Osteoblast (primary cell): Measurements from ENCODE around the gene MAPK8IP3. TPM values are rescaled to one million over a fixed set of nuclear protein-coding genes. Genes with fewer than 3 reads are reported as not detected.

ENCODE experiments used
- DNase-seq: peaks from one replicate; pipeline ENCODE4 v3.0.0; 2011; ENCODE audit warnings: low spot score, mixed read lengths; ENCODE audit not compliant: insufficient read length; ENCODE audit errors: missing footprints
- H2AFZ ChIP-seq: 2 replicates; pipeline ENCODE4 v1.6.0; 2011; ENCODE audit warnings: mild to moderate bottlenecking, low read length
- H3K27ac ChIP-seq: 2 replicates; pipeline ENCODE4 v1.5.1; 2011; ENCODE audit warnings: mild to moderate bottlenecking, low read depth, low read length, moderate library complexity
- H3K27me3 ChIP-seq: 2 replicates; pipeline ENCODE4 v1.6.0; 2012; ENCODE audit warnings: mild to moderate bottlenecking, control low read depth, inconsistent platforms, low read length, moderate library complexity; ENCODE audit not compliant: insufficient read depth
- H3K36me3 ChIP-seq: 2 replicates; pipeline ENCODE4 v1.5.1; 2011; ENCODE audit warnings: mild to moderate bottlenecking, low read length, control low read depth, moderate library complexity; ENCODE audit not compliant: insufficient read depth
- H3K4me1 ChIP-seq: 2 replicates; pipeline ENCODE4 v1.5.1; 2011; ENCODE audit warnings: mild to moderate bottlenecking, low read length, control low read depth, moderate library complexity; ENCODE audit not compliant: insufficient read depth
- H3K4me2 ChIP-seq: 2 replicates; pipeline ENCODE4 v1.6.0; 2011; ENCODE audit warnings: mild to moderate bottlenecking, low read length; ENCODE audit not compliant: insufficient read depth
- H3K4me3 ChIP-seq: fragments of 200-600 bp; sonication (generic); 3 replicates; pipeline ENCODE4 v1.5.1; 2012; ENCODE audit warnings: mild to moderate bottlenecking, low read length, inconsistent platforms; ENCODE audit not compliant: insufficient read depth
- H3K79me2 ChIP-seq: 2 replicates; pipeline ENCODE4 v1.6.0; 2012; ENCODE audit warnings: mild to moderate bottlenecking, low read length, control low read depth, inconsistent platforms; ENCODE audit not compliant: insufficient read depth
- H3K9me3 ChIP-seq: 2 replicates; pipeline ENCODE4 v1.5.1; 2011; ENCODE audit warnings: low read depth, low read length, control low read depth
- H4K20me1 ChIP-seq: 2 replicates; pipeline ENCODE4 v1.6.0; 2012; ENCODE audit warnings: mild to moderate bottlenecking, low read length, control low read depth; ENCODE audit not compliant: insufficient read depth
- CTCF ChIP-seq: IDR thresholded peaks from 2 replicates; pipeline ENCODE4 v1.5.1; 2011; ENCODE audit warnings: mild to moderate bottlenecking, low read depth, low read length, moderate library complexity; ENCODE audit errors: extremely low read depth
- total RNA-seq: library from RNA; depleted of rRNA; stranded (reverse); fragments of >200 nt; gene quantifications from 2 replicates; pipeline ENCODE4 v1.2.3, GENCODE V29; 2012

The MAPK8IP3 gene
- total RNA-seq, 1 donor = 64.1 TPM

- DNase-seq = peak; percentile 49
- H3K27ac ChIP-seq = no peak overlapping the region
- no peaks in the 10 kb centered on the region for H3K9me3 ChIP-seq
- no peaks in the 10 kb centered on the region for H4K20me1 ChIP-seq
- no peaks in the 10 kb centered on the region for H3K4me1 ChIP-seq
- peaks cover 64% of the 10 kb centered on the region for H3K36me3 ChIP-seq
- no peaks in the 10 kb centered on the region for H3K27me3 ChIP-seq
- H2AFZ ChIP-seq = no peak overlapping the region
- TF ChIP-seq CTCF = no peak
- H3K4me3 ChIP-seq = no peak overlapping the region
- no peak overlapping the region for H3K4me2 ChIP-seq
- no peaks in the 10 kb centered on the region for H3K79me2 ChIP-seq
Observed at GRCh38 chr16:1661826-1662225, 44.2 kb upstream of the MAPK8IP3 start.

GRCh38 chr16:1662543-1662942 is 43.5 kb upstream of the MAPK8IP3 start:
- H3K9me3 ChIP-seq = no peaks in the 10 kb centered on the region
- H3K4me3 ChIP-seq = no peak overlapping the region
- no peaks in the 10 kb centered on the region for H4K20me1 ChIP-seq
- H3K36me3 ChIP-seq = peaks cover 68% of the 10 kb centered on the region
- H3K4me2 ChIP-seq = no peak overlapping the region
- no peaks in the 10 kb centered on the region for H3K27me3 ChIP-seq
- no peaks in the 10 kb centered on the region for H3K4me1 ChIP-seq
- no peaks in the 10 kb centered on the region for H3K79me2 ChIP-seq
- H3K27ac ChIP-seq = no peak overlapping the region
- no peak overlapping the region for H2AFZ ChIP-seq
- TF ChIP-seq CTCF = no peak
- DNase-seq = no peak

GRCh38 chr16:1665829-1666228 is 40.2 kb upstream of the MAPK8IP3 start:
- Histone ChIP-seq H3K4me2 (no peak overlapping the region), H3K4me1 (no peaks in the 10 kb centered on the region), H2AFZ (no peak overlapping the region), H3K9me3 (no peaks in the 10 kb centered on the region), H3K4me3 (no peak overlapping the region), H3K79me2 (no peaks in the 10 kb centered on the region), H3K27me3 (no peaks in the 10 kb centered on the region), H4K20me1 (no peaks in the 10 kb centered on the region), H3K27ac (no peak overlapping the region), H3K36me3 (peaks cover 79% of the 10 kb centered on the region)
- DNase-seq = peak; percentile 38
- TF ChIP-seq CTCF = no peak

- Histone ChIP-seq H3K36me3 (peaks cover 83% of the 10 kb centered on the region), H3K79me2 (no peaks in the 10 kb centered on the region), H3K4me2 (no peak overlapping the region), H2AFZ (no peak overlapping the region), H3K4me1 (no peaks in the 10 kb centered on the region), H3K27ac (no peak overlapping the region), H4K20me1 (no peaks in the 10 kb centered on the region), H3K27me3 (no peaks in the 10 kb centered on the region), H3K4me3 (no peak overlapping the region), H3K9me3 (no peaks in the 10 kb centered on the region)
- DNase-seq = peak; percentile 62
- no peak for TF ChIP-seq CTCF
Observed at GRCh38 chr16:1666316-1666715, 39.7 kb upstream of the MAPK8IP3 start.
